ENCODE data around the gene UNCX. TPM values are rescaled to one million over a fixed set of nuclear protein-coding genes. Genes with fewer than 3 reads are reported as not detected.
"Not testable (repeated sequence)": the region's sequence is repeated elsewhere in the genome, so short reads cannot be mapped to it uniquely, and the experiment has no call there.

Gene UNCX
- total and polyA plus RNA-seq, 2 of the 8 experiments (the other 6 are each of a cell fraction or from before 2014, with no cell fraction given): not detected

DNA sequence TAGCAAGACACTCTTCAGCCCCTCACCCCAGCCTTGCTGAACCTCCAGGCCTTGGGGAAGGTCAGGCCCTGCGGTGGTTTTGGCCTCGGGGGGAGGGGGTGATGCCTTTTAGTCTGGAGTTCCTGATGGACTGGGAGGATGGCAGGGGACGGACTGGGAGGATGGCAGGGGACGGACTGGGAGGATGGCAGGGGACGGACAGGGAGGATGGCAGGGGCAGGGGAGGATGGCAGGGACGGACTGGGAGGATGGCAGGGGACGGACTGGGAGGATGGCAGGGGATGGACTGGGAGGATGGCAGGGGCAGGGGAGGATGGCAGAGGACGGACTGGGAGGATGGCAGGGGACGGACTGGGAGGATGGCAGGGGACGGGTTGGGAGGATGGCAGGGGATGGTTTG, 28.4 kb downstream of the UNCX start:
- H3K27me3 ChIP-seq (replicated peaks in 1 of 4; ENCODE audit: control insufficient read depth in 3 of 4, extremely low read depth in 1 of 4, insufficient read depth in 3 of 4, low read length in 3 of 4); DNase-seq (ENCODE audit: low read depth in 1 of 2, low spot score in 2 of 2); H2BK20ac ChIP-seq (ENCODE audit: low read length): not testable (repeated sequence)

More for the DNA sequence above, 28.4 kb downstream of the UNCX start:
- H3K4me2 ChIP-seq (ENCODE audit: insufficient read depth in 1 of 2, low read depth in 2 of 2, low read length in 2 of 2); H3K79me1 ChIP-seq (ENCODE audit: low read depth, low read length); FAIRE-seq; POLR2A ChIA-PET (ENCODE audit: partially characterized antibody); H3K9me3 ChIP-seq (ENCODE audit: insufficient read depth in 2 of 2, low read depth in 1 of 2, low read length in 1 of 2); H3K23ac ChIP-seq (ENCODE audit: insufficient read length); H4K5ac ChIP-seq (ENCODE audit: insufficient read length, low read depth, low read length); H2BK12ac ChIP-seq (ENCODE audit: low read depth, low read length); H3K14ac ChIP-seq (ENCODE audit: insufficient read length); H2BK5ac ChIP-seq (ENCODE audit: low read depth, low read length); H3K23me2 ChIP-seq (ENCODE audit: low read depth, low read length); H3K27ac ChIP-seq (ENCODE audit: low read depth, low read length); H3K4me3 ChIP-seq (ENCODE audit: extremely low read depth in 1 of 4, insufficient read depth in 2 of 4, low read depth in 3 of 4, low read length in 4 of 4); CTCF ChIA-PET (ENCODE audit: partially characterized antibody); H2BK15ac ChIP-seq (ENCODE audit: low read length); H4K91ac ChIP-seq (replicated peaks; ENCODE audit: insufficient read length, low read length); H2BK120ac ChIP-seq (replicated peaks; ENCODE audit: low read depth, low read length); H3K4me1 ChIP-seq (replicated peaks in 1 of 4; ENCODE audit: control insufficient read depth in 3 of 4, insufficient read depth in 4 of 4, low read length in 3 of 4); H3K79me2 ChIP-seq (ENCODE audit: control insufficient read depth in 1 of 2, insufficient read depth in 2 of 2, low read length in 2 of 2); H4K20me1 ChIP-seq (replicated peaks in 1 of 2; ENCODE audit: control insufficient read depth in 1 of 2, insufficient read depth in 2 of 2, low read length in 2 of 2); H3K4ac ChIP-seq (replicated peaks; ENCODE audit: insufficient read length, low read depth, low read length); H3K36me3 ChIP-seq (ENCODE audit: control insufficient read depth in 2 of 4, insufficient read depth in 4 of 4, low read length in 3 of 4); H3K18ac ChIP-seq (ENCODE audit: extremely low read depth, low read length); H2AK5ac ChIP-seq (ENCODE audit: low read depth, low read length); H2AFZ ChIP-seq (ENCODE audit: low read length); H3K56ac ChIP-seq (replicated peaks; ENCODE audit: insufficient read length, low read depth, low read length); H3K9ac ChIP-seq (replicated peaks in 1 of 4; ENCODE audit: extremely low read depth in 1 of 4, low read depth in 3 of 4, low read length in 3 of 4): not testable (repeated sequence)
- 80% methylated on average over 6 of the region's 10 CpGs; no CpG with 5 or more reads in 1 of the 2 experiments for WGBS, 2 experiments (ENCODE audit: extremely low coverage in 1 of 2, insufficient coverage in 1 of 2, insufficient read length in 1 of 2, insufficient replicate concordance in 2 of 2, low coverage in 1 of 2, low lambda C conversion rate in 2 of 2, missing lambda C conversion rate in 1 of 2)
- peak overlapping the region; percentile 69; the same call in 1 of the 2 replicates for H4K8ac ChIP-seq (ENCODE audit: extremely low read depth, insufficient read depth, low read length)
